ENCODE data around the gene ATG4B. TPM values are rescaled to one million over a fixed set of nuclear protein-coding genes. Genes with fewer than 3 reads are reported as not detected.
"Not testable (repeated sequence)": the region's sequence is repeated elsewhere in the genome, so short reads cannot be mapped to it uniquely, and the experiment has no call there.

The ATG4B gene
- 73.5 and 78.0 TPM in 2 replicates for total RNA-seq (2014; rRNA removed; shearing (Covaris generic))

- Histone ChIP-seq H3K4me1 (peaks cover 4% of the 10 kb centered on the region), H3K36me3 (peaks cover 38% of the 10 kb centered on the region), H3K27ac (peak within 1 kb of the TSS; percentile 98), H3K4me3 (peak within 1 kb of the TSS; percentile 95), H3K9me3 (replicated peaks) (no peaks in the 10 kb centered on the region), H3K27me3 (no peaks in the 10 kb centered on the region)
- DNase-seq, result peak; percentile 84 to 87
Observed at GRCh38 chr2:241637018-241637794, at the start of gene ATG4B, which contains the start of gene THAP4. Gene ATG4B (plus strand): TSS chr2:241637693. CDS start chr2:241637715, 22 bp downstream. Gene THAP4 (minus strand): TSS chr2:241637158. CDS start chr2:241637017, 141 bp downstream.

GRCh38 chr2:241589863-241590262 is 47.6 kb upstream of the ATG4B start:
- Histone ChIP-seq H3K36me3 (peaks cover 30% of the 10 kb centered on the region), H3K9me3 (replicated peaks) (peaks cover 21% of the 10 kb centered on the region)
- not testable (repeated sequence) for H3K27me3 ChIP-seq, H3K27ac ChIP-seq, H3K4me1 ChIP-seq, DNase-seq, H3K4me3 ChIP-seq

- not testable (repeated sequence) for H3K4me3 ChIP-seq, H3K27me3 ChIP-seq, DNase-seq, H3K27ac ChIP-seq, H3K4me1 ChIP-seq
- H3K9me3 ChIP-seq (replicated peaks), result peaks cover 15% of the 10 kb centered on the region
- peaks cover 26% of the 10 kb centered on the region for H3K36me3 ChIP-seq
Observed at GRCh38 chr2:241590496-241591455, 46.7 kb upstream of the ATG4B start.

- Histone ChIP-seq H3K27ac (no peak overlapping the region), H3K9me3 (replicated peaks) (peaks cover 4% of the 10 kb centered on the region), H3K4me3 (no peak overlapping the region), H3K36me3 (peaks cover 22% of the 10 kb centered on the region), H3K27me3 (no peaks in the 10 kb centered on the region), H3K4me1 (no peaks in the 10 kb centered on the region)
- no peak for DNase-seq
Observed at GRCh38 chr2:241592126-241592845, 45.2 kb upstream of the ATG4B start.

DNA sequence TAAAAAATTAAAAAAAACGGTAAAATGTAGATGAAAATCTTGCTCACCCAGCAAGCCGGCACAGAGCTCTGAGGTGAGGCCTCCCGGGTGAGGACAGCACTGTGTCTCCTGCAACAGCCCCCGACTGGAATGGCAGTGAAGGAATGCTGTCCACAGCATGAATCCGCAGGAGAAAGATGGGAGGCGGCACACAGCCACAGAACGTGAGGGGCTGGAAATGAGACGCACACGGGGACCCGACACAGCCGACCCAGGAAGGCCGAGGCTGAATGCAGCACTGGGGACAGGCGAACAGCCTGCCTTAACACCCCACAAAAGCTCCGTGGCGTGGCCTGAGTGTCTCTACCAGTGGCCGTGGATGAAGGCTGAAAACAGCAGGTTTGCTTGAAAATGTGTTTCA is 44.2 kb upstream of the ATG4B start:
- no peaks in the 10 kb centered on the region for H3K4me1 ChIP-seq
- H3K36me3 ChIP-seq, result peaks cover 18% of the 10 kb centered on the region
- H3K27ac ChIP-seq, result no peak overlapping the region
- DNase-seq, result no peak
- H3K27me3 ChIP-seq, result no peaks in the 10 kb centered on the region
- no peak overlapping the region for H3K4me3 ChIP-seq
- 0 out of 2 replicates have a peak, but pooled peaks cover under 1% of the 10 kb centered on the region for H3K9me3 ChIP-seq (replicated peaks)

- Histone ChIP-seq H3K9me3 (replicated peaks) (no peaks in the 10 kb centered on the region), H3K4me1 (no peaks in the 10 kb centered on the region), H3K27me3 (no peaks in the 10 kb centered on the region), H3K27ac (no peak overlapping the region), H3K36me3 (peaks cover 23% of the 10 kb centered on the region), H3K4me3 (no peak overlapping the region)
- DNase-seq, result peak in 1 of 2 experiments; percentile 46
Observed at GRCh38 chr2:241595600-241596140, 41.8 kb upstream of the ATG4B start.

GRCh38 chr2:241597561-241597960 is 39.9 kb upstream of the ATG4B start:
- Histone ChIP-seq H3K9me3 (replicated peaks) (no peaks in the 10 kb centered on the region), H3K27ac (no peak overlapping the region), H3K4me1 (no peaks in the 10 kb centered on the region), H3K4me3 (no peak overlapping the region), H3K27me3 (no peaks in the 10 kb centered on the region), H3K36me3 (peaks cover 21% of the 10 kb centered on the region)
- no peak for DNase-seq

DNA sequence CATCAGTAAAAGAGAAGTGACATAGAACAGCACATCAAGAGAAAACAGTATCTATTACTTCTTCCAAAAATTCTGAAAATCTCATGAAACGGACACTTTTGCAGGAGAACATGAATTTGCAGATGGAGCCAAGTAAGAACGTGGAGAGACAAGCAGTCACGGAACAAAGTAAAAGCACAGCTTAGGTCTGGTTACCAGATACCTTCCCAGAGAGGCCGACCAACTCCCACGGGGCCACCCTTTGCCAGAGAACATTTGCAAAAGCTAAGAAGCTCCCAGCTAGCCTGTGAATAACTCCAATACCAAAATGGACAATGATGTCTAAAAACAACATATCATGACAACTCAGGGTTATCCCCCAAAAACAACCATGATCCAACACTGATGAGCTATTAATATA is 39.4 kb upstream of the ATG4B start:
- Histone ChIP-seq H3K9me3 (replicated peaks) (no peaks in the 10 kb centered on the region), H3K4me3 (no peak overlapping the region), H3K27ac (no peak overlapping the region), H3K4me1 (no peaks in the 10 kb centered on the region), H3K27me3 (no peaks in the 10 kb centered on the region), H3K36me3 (peaks cover 21% of the 10 kb centered on the region)
- no peak for DNase-seq

DNA sequence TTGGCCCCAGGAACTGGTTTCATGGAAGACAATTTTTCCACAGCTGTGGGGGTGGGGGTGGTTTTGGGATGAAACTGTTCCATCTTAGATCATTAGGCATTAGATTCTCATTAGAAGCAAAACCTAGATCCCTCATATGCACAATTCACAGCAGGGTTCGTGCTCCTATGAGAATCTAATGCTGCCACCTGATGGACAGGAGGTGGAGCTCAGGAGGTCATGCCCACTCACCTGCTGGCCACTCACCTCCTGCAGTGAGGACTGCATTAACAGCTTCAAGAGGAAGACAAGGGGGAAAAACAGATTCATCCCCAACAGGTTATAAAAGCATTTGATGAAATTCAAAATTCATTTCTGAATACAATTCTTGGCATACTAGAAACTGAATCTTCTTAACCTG is 39.0 kb upstream of the ATG4B start:
- no peaks in the 10 kb centered on the region for H3K9me3 ChIP-seq (replicated peaks)
- no peak overlapping the region for H3K4me3 ChIP-seq
- H3K4me1 ChIP-seq, result no peaks in the 10 kb centered on the region
- H3K27me3 ChIP-seq, result no peaks in the 10 kb centered on the region
- H3K36me3 ChIP-seq, result peaks cover 21% of the 10 kb centered on the region
- H3K27ac ChIP-seq, result no peak overlapping the region
- peak in 1 of 2 experiments; percentile 30 for DNase-seq

- Histone ChIP-seq H3K9me3 (replicated peaks) (no peaks in the 10 kb centered on the region), H3K4me3 (no peak overlapping the region), H3K27me3 (no peaks in the 10 kb centered on the region), H3K36me3 (peaks cover 26% of the 10 kb centered on the region), H3K4me1 (no peaks in the 10 kb centered on the region), H3K27ac (no peak overlapping the region)
- DNase-seq, result no peak
Observed at GRCh38 chr2:241599615-241600014, 37.9 kb upstream of the ATG4B start.

GRCh38 chr2:241601841-241602240 is 35.7 kb upstream of the ATG4B start:
- Histone ChIP-seq H3K9me3 (replicated peaks) (no peaks in the 10 kb centered on the region), H3K4me3 (no peak overlapping the region), H3K27me3 (no peaks in the 10 kb centered on the region), H3K4me1 (no peaks in the 10 kb centered on the region), H3K36me3 (peaks cover 32% of the 10 kb centered on the region), H3K27ac (no peak overlapping the region)
- DNase-seq, result no peak

- H3K36me3 ChIP-seq, result peaks cover 28% of the 10 kb centered on the region
- no peak overlapping the region for H3K4me3 ChIP-seq
- no peaks in the 10 kb centered on the region for H3K27me3 ChIP-seq
- no peak for DNase-seq
- no peaks in the 10 kb centered on the region for H3K9me3 ChIP-seq (replicated peaks)
- no peaks in the 10 kb centered on the region for H3K4me1 ChIP-seq
- no peak overlapping the region for H3K27ac ChIP-seq
Observed at GRCh38 chr2:241602720-241603119, 34.8 kb upstream of the ATG4B start.

DNA sequence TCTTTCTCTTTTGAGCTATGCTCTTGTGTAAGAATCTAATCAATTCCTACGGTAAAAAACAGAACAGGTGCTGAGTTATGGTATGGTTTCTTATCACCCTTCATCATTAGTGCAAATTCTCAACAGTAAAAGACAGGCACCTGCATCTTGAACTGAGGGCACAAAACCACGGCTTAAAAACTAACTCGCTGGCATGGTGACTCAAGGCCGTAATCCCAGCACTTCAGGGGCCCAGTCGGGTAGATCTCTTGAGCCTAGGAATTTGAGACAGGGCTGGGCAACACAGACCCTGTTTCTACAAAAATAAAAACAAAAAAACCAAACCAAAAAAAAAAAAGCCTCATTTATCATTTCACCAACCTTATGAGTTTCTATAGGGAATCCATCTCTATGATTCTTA is 33.8 kb upstream of the ATG4B start:
- Histone ChIP-seq H3K27me3 (no peaks in the 10 kb centered on the region), H3K9me3 (replicated peaks) (no peaks in the 10 kb centered on the region), H3K27ac (no peak overlapping the region), H3K4me3 (no peak overlapping the region), H3K36me3 (peaks cover 31% of the 10 kb centered on the region), H3K4me1 (no peaks in the 10 kb centered on the region)
- DNase-seq, result no peak

DNA sequence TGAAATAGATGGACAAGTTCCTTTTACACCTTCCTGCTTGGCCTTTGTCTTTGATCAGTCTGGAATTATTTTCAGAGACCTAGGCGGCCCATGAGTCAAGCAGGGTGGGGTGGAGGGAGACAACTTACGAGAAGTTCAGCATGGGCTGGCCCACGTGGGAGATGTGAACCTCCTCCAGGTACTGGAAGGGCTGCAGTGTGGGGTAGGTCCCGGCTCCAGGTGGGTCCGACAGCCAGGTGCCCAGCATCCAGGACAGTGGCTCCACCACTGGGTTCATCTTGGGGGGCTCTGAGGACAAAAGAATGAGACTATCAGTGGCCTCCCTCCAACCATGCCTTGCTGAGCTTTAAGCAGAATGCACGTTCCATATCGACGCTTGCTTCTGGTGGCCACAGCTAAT is 31.3 kb upstream of the ATG4B start:
- Histone ChIP-seq H3K9me3 (replicated peaks) (no peaks in the 10 kb centered on the region), H3K27me3 (no peaks in the 10 kb centered on the region), H3K27ac (no peak overlapping the region), H3K4me1 (no peaks in the 10 kb centered on the region), H3K36me3 (peaks cover 23% of the 10 kb centered on the region), H3K4me3 (no peak overlapping the region)
- DNase-seq, result no peak

Data from SJCRH30 (cell line).